Stimulated activated CD4-positive, alpha-beta T cell treated with anti-CD3 and anti-CD28 coated beads, TNF-alpha, amount 100 ng/mL, for 1 hour (primary cell): Measurements from ENCODE around the gene GRIK1.

Experiments
- DNase-seq, 3 donors: peaks; one replicate each; pipeline ENCODE4 v3.0.0-alpha.2; 2020; ENCODE audit warnings: low read depth in 3 of 3, low spot score in 1 of 3

Gene GRIK1

DNA sequence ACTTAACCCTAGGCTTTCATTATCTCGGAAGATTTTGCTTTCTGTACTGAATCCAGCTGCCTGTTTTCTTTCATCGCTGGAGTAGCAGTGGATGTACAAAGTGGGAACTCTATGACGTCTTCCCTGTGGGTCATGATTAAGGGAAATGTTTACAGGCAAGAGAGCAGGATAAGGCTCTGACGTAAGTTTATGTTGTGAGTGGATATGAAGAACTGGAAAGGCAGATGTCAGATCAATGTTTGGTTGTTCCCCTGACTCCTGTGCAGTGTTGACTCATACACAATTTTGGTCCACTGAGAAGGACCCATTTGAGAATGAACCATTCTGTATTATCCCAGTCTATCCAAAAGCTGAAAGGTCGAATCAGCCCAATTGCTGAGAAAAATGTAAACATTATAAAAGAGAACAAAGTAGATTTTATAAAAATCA is 292.4 kb downstream of the GRIK1 start:
- DNase-seq = no peak

DNA sequence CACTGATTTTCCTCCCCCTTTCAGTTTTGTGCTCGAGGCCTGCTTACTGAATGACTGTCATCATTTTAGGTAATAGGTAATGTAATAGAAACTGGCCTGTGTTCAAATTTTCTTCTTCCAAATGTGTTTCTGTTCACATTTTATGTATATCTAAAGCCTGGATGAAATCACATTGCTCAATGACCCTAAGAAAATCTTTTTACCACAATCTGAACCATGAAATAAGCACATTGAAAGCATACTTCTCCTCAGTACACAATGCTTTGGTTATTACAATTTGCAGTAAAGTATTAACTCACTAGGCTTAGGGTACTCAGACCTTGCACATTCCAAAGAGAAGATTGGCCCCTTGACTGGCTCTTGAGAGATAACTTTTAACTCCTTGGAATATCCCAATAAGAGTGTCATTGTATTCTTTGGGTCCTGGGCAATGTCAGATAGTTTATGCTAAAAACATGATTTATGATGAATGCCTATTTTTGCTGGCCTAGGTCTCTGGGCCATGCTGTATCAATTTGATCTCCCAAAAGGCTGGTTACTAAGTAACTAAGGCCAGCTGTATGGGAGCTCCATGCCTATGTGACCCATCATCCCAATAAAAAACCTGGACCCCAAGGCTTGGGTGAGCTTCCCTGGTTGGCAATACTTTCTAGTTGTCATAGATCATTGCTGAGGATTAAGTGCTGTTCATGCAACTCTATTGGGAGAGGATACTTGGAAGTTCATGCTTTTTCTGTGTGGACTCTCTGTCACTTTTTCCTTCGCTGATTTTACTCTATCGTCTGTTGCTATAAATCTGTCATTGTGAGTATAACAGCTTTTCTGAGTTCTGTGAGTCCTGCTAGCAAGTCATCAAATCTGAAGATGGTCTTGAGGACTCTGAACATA is 293.9 kb downstream of the GRIK1 start:
- no peak for DNase-seq

DNA sequence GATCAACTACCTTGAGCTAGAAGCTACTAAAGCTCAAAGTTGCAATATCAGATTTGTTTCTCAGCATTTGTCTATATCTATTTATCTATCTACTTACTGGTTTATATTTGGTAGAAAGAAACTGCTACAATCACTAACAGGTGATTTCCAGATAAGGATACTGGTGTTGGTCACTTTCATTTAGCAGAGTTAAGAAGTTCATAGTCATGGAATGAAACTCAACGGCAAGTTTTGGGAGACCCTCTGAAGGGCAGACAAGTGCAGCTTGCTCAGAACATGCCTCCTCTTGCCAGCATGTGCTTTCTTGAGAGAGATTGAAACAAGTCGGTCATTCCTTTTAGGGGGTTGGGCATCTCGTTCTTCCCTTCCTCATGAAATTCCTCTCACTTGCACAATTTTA is 296.5 kb downstream of the GRIK1 start:
- DNase-seq = no peak

DNA sequence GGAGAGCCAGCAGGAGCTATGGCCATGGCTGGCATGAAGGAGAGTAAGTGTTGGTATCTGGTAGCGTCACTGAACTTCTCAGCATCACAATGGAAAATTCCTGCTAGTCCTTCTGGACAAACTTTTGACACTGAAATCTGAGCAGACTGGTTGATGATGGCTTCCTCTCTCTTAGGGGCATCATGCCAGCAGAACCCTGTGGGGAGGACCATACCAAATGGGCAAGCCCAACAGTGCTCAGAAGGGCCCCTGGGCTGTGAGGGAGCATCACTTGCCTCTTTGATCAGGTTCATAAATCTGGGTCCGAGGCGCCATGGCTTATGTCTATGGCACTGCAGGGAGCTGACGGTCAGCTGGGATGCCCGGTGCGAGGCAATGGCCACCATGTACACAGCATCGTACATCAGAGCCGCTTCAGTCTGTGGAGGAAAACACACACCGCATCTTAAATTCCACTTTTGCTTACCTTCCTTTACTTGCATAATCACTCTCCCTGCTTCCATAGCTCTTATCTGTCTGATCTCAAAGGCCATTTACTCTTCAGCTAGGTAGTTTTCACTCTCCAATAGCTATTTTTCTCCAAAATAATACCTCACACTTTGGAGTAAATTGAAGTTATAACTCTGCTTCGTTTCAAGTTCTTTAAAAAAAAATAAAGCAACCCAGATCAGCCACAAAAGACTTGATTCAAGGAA is 297.1 kb downstream of the GRIK1 start:
- DNase-seq = no peak

DNA sequence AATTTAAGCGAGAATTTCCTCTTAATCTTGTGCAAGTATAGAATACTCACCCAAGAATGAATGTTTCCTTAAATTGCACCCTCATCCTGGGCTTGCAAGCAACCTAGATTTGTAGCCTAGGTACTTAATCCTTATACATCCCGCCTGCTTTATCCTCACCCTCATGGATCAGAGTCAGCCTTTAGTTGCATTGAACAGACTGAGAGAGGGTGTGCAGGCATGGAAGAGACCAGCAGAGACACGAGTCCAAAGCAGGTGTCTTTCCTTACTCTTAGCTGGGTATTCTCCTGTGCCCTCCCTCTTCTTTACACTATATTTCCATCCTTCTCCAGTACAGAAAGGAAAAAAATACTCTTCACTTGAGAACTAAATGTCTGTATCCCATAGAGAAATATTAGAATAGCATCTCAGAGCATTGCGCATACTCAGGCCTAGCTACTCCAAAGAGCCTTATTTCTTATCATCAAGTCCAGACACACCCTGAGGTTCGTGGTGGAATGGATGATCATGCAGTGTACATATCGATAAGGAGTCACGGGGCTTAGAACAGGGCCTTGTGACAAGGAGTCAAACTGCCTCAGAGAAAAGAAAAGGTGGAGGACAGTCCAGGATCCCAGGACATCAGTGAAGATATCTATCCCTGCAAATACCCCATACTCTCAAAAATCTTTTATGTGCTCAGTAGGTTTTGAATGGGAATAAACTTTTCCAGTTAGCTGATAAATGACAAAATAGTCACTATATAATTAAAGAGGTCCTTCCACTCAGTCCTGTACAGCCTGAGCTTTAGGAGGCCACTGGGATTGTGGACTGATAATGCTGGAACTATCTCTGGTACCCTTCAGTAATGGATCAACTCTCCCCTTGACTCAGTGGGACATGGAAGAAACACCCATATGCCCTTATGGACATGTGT is 297.9 kb downstream of the GRIK1 start:
- DNase-seq = no peak

DNA sequence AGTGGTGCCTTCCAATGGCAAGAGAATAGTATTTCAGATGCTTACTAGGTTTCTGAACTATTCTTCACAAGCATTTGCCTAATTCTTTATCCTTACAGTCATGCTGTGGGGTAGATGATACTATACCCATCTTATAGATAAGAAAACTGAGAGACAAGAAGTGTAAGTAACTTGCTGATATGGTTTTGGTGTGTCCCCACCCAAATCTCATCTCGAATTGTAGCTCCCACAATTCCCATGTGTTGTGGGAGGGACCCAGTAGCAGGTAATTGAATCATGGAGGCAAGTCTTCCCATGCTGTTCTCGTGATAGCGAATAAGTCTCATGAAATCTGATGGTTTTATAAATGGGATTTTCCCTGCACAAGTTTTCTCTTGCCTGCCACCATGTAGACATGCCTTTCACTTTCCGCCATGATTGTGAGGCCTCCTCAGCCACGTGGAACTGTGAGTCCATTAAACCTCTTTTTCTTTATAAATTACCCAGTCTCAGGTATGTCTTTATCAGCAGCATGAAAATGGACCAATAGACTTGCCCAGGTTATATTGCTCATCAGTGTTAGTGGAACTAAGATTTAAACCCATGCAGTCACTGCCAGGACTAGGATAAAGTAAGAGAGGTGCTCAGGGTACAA is 298.7 kb downstream of the GRIK1 start:
- DNase-seq = no peak

DNA sequence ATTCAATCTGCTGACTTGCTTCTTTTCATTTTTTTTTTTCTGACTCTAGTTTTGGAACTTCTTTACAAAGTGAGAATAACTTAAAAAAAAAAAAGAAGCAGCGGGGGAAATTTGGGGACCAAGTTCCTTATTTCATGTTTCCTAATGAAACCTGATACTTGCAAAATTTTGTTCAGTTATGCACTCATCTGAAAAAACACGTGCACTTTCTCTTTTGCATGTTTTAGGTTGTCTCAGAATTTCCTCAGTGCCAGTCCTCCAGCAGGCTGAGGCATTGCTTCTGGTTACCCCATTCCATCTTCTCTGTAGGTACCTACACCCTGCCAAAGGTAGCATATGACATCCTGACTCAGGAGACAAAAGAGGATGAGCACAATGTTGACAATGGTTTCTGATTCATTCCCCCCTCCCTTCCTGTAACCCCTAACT is 299.7 kb downstream of the GRIK1 start:
- no peak for DNase-seq

DNA sequence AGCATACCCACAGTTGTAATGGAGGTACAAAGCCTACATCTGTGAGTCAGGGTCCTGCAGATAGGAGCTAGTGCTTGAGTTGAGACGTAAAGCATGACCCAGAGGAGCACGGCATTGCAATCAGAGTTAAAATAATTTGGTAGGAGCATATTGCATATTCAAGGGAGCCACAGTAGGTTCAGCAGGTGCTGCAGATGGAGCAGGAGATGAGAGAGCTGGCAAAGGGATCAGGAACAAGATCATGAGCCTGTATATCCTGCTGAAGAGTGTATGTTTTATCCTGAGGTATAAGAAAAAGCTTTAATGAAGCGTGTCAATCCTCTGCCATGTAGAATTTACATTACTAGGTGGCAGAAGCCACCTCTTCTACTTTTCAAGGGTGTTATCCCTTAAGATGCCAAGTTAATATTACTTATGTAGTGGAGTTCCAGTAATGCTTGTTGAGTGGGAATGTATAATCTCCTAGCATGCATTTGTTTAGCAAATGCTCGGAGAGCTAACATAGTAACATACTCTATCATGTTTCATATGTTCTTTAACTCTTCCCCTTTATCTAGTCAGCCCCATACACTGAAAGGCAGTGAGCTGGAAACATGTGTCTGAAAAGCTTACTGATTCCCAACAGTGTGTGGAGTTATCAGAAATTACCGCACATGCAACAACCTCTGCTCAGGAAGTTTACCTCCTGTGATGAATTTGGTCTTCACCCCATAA is 300.3 kb downstream of the GRIK1 start:
- DNase-seq = no peak

DNA sequence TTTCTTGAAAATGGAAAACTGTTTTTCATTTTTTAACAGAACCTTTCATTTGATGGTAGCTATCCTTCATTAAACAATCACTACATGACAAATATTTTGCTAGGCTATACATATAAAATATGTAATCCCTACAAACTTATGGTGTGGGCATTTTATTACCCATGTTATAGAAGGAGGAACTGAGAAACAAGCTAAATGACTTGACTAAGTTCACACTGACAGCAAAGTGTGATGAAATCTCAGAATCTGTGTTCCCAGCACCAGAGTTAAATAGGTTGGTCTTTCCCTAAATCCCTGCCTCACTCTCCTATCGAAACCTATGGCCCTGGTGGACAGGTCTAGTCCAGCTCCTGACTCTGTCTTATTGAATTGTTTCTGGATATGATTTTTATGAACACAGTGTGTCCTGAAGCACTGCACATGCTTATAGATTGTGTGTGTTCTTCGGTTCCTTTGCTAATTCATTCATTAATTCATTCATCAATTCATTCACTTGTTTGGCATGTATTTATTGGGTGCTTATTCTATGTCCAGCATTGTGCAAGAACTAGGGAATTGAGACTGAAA is 301.0 kb downstream of the GRIK1 start:
- DNase-seq = no peak

DNA sequence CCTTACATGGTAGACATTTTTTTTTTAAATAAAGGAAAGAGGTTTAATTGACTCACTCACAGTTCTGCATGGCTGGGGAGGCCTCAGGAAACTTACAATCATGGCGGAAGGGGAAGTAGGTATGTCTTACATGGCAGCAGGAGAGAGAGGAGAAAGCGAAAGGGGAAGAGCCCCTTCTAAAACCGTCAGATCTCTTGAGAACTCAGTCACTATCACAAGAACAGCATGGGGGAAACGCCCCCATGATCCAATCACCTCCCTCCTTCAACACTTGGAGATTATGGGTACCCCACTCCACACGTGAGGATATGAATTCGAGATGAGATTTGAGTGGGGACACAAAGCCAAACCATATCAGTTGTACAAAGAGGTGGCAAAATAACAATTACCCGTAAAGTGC is 301.7 kb downstream of the GRIK1 start:
- DNase-seq = no peak

DNA sequence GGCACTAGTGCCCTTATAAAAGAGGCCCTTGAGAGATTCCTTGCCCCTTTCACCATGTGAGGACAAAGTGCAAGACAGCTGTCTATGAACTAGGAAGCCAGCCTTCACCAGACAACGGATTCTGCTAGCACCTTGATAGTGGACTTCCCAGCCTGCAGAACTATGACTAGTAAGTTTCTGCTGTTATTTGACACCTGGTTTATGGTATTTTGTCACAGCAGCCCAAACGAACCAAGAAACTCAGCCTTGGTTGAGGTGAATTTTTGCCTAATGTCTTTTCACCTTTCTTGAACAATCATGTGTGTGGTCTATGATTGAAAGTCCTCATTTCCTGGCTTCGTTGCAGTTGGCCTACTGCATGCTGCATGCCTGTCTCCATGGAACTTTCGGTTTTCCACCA is 302.2 kb downstream of the GRIK1 start:
- no peak for DNase-seq

DNA sequence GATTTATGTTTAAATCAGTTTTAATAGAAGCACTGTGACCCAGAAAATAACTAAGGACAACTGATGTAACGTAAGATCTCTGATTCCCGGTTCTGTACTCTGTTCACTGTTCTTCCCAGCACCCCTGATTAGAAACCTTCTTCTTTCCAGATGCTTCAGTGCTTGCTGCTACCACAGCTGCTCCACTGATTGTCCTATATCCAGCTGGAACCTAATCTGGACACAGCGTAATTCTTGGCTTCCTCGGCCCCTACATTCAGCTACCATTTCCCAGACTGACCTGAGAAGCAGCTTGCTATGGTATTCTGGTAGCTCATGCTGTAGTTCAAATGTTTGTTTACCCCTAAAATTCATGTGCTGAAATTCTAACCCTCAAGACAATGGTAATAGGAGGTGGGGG is 302.7 kb downstream of the GRIK1 start:
- no peak for DNase-seq

DNA sequence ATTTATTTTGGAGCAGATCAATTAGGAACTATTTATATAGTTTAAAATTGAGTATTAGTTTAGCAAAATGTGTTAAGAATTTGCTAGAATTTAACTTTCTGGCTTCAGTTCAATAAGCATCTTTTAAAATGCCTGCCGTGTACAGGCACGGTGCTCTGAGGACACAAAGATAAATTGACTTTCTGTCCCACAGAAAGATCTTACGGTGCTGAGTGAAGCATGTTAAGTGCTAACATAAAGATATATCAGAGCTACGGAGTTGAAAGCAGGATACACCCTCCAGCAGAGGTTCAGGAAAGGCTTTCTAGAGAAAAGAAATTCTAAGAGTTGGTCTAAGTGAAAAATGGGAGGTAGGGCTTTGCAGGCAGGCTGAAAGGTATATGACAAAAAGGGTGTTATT is 305.4 kb downstream of the GRIK1 start:
- DNase-seq = no peak

DNA sequence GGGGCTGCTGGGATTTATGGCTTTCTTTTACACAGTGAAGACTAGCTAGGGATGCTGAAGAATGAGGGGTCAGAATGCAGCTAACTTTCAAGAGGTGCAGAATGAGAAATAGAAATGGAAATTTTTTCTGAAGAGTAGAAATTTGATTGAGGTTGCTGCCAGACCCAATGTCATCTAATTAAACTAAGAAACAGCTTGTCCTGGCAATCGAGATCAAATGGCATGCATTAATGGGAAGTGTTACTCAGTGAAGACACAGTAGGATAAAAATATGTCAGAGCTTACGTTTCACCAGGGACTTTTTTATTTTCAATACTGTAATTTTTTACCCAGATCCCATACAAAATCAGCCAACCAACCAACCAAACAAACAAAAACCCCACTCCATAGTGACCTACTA is 306.0 kb downstream of the GRIK1 start:
- DNase-seq = no peak

DNA sequence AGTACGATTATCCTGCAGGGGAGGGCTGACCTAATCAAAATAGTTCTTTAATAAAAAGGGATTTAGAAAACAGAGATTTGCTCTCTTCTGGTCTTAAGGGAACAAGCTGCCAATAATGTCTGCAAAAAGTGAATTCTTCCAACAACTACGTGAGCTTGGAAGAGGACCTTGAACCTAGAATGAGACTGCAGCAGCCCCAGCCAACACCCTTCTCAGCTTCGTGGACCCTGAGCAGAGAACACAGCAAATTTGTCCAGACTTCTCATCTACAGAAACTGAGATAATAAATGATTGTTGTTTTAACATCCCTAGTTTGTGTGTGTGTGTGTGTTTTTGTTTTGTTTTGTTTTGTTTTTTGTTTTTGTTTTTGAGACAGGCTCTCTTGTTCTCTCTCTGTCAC is 309.4 kb downstream of the GRIK1 start:
- DNase-seq = no peak

DNA sequence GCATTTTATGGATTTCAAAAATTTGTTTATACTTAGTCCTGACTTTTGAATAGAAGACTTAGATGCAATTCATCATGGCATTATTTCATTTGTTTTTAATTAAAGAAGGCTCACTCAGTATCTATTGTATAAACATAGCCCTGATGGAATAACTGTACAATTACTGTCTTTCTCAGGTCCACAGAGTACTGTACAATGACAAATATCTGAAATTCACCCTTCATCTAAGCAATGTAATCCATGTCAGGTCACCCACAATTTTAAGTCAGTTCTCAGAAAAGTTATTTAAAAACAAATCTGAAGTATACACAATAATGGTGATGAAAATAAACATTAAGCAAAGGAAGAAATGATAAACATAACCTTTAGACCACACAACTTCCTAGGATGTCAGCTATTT is 311.9 kb downstream of the GRIK1 start:
- no peak for DNase-seq

DNA sequence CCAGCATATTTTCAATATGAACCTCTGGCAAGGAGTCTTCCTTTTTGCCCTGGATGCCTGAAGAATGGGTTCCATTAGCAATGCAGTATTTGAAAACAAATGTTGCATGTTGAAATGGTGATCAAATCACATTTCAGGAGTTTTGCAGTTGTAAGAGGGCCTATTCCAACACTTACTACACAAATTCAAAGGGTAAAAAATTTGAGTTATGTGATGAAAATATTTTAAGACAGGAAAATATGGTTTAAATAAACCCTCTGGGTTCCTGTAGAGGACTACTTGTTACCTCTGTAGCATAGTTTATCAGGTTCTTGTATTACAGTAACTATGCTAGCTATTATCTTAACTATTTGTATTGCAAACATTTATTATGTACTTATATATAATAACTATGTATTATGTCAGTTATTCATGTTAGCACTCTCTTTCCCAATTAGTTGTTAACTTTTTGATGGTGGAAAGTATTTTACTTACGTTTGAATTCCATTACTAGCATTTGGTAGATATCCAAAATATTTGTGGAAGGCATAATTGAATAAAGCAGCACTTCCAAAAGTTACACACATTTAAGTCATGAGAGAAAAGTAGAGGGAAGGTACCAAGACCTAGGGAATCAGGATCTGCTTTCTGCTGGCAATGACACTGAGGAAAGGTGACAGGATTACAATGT is 312.9 kb downstream of the GRIK1 start:
- DNase-seq = no peak

DNA sequence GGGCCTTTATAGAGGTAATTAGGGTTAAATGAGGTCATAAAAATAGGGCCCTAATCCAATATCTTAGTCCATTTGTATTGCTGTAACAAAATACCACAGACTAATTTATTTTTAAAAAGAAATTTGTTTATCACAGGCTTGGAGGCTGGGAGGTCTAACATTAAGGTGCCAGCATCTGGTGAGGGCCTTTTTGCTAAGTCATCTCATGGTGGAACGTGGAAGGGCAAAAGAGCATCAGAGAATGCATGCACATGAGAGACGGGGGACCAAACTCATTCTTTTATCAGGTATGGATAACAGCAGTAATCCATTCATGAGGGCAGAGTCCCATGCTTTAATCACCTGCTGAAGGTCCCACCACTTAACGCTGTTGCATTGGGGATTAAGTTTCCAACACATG is 313.8 kb downstream of the GRIK1 start:
- DNase-seq = no peak

DNA sequence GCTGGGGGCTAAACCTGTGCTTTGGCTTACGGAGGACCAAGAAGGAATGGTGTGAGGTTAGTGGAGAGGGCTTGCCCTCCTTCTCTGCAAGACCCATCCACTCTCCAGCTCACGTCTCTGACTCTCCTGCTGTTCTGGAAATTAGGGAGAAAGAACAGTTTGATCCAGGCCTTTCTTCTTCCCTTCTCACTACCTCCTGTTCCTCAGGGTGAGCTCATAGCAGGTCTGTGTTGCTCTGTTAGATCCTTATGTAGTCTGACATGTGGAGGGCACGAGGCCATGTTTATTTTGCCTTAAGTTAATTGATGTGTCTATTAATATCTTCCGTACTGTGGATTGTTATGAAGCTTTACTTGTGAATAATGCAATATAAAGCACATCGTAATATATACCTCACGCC is 315.0 kb downstream of the GRIK1 start:
- DNase-seq = no peak

DNA sequence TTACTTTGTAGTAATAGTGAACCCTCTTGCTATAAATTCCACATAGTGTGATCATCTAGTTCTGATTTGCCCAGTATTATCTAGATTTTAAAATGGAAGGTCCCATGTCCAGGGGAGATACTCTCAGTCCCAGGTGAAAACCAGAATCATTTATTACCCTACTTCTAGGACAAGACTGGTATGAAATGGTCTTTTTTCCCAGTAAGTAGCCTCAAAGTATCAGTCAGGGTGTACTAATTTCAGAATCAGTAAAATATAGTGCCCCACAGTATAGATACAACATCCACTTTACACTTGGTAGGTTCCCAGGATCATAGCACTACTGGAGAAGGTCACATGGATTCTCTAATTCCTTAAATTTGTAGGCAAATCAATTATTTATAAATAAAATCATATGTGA is 318.3 kb downstream of the GRIK1 start:
- no peak for DNase-seq
